HG02943 (cell line): Measurements from ENCODE around the gene AP1S3.
"Not testable (repeated sequence)": the region's sequence is repeated elsewhere in the genome, so short reads cannot be mapped to it uniquely, and the experiment has no call there.

ENCODE experiments used
- ATAC-seq: cut with Tn5 transposase; IDR thresholded peaks from one replicate; pipeline ENCODE4 v1.9.1; 2021; ENCODE audit warnings: mild to moderate bottlenecking, low read depth, moderate library complexity; ENCODE audit not compliant: unreplicated experiment

The AP1S3 gene

GRCh38 chr2:223854741-223855140 is 17.4 kb upstream of the AP1S3 start:
- ATAC-seq: no peak

GRCh38 chr2:223853425-223853837 is 16.0 kb upstream of the AP1S3 start:
- ATAC-seq: no peak

DNA sequence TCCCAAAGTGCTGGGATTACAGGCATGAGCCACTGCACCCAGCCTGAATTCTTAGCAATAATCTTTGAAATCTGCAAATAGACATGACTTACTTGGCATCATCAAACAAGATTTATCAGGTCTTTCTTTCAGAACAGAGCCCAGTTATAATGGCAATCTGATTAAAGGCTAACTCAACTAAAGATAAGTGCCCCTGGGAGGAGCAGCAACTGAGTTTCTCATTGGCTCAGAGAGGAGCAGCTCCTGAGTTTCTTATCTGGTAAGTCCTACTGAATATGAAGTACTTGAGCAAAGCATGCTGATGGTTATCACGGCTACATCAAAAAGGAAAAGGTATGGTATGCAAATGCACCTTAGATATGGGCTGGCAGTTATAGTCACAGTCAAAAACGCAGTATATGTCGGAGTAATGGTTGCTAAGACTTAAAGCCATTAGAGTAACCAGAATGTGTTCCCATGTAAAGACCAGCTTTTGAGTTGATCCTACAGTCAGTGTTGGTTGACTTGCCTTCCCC is 15.0 kb upstream of the AP1S3 start:
- no peak for ATAC-seq

DNA sequence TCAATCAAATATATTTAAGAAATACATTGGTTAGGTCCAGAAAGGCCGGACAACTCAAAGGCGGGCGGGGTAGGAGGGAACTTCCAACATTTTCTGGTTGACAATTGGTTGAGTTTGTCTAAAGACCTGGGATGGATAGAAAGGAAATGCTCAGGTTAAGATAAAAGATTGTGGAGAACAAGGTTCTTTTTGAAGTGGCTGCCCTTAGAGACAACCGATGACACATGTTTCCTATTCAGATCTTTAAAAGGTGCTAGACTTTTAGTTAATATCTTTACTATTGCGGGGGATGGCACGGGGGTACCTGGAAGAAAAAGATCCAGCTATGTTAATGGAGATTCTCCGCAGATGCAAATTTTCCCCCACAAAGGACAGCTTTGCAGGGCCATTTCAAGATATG is 10.0 kb upstream of the AP1S3 start:
- no peak for ATAC-seq

DNA sequence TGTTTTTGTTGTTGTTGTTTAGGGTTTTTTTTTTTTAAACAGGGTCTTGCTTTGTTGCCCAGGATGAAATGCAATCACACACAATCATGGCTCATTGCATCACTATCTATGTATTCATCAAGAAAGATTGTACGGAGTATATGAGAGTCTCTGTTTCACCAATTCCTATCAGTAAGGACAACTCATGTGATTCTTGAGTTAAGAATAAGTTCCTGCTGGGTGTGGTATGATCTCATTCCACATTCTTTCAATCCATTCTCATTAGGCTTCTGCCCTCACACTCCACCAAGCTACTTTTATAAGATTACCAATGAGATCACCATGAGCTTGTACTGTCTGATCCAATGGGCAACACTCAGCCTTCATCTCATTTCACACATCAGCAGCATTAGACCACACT is 9.1 kb upstream of the AP1S3 start:
- ATAC-seq: no peak

GRCh38 chr2:223841436-223842190 is 4.2 kb upstream of the AP1S3 start:
- no peak for ATAC-seq

- peak; percentile 58 for ATAC-seq
Observed at GRCh38 chr2:223835701-223836532, 1.5 kb downstream of the AP1S3 start.

GRCh38 chr2:223834431-223834830 is 3.0 kb downstream of the AP1S3 start:
- no peak for ATAC-seq

DNA sequence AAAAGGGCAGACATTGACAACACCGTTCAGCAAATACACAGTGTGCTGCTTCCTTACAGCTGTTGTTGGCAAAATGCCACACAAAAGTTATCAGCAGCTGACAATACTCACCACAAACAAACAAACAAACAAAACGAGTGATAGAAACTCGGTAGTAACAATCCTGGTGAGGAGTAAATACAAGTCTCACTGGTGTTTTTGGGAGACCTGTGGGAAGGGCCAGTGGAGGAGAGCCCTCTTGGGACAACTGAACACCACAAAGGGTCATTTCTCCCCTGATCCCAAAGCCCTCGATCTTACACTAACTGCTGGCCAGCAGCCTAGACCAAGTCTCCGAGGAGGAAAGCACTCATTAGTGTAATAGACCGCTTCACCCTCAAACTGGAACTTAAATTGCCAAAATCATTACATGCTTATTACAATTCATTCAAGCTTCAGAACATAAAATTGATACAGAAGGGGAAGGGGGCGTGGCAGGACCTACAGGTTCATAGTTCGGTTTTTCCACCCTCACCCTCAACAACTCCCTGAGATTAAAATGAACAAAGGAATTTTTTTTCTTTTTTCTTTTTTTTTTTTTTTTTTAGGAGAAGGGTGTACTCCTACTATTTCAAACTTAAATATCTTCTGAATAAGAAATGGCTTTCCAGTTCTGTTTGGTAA is 5.0 kb downstream of the AP1S3 start:
- ATAC-seq: no peak

- ATAC-seq: no peak
Observed at GRCh38 chr2:223829128-223829527, 8.3 kb downstream of the AP1S3 start.

GRCh38 chr2:223828314-223828713 is 9.1 kb downstream of the AP1S3 start:
- ATAC-seq: no peak

- no peak for ATAC-seq
Observed at GRCh38 chr2:223826995-223827394, 10.4 kb downstream of the AP1S3 start.

GRCh38 chr2:223824301-223824700 is 13.1 kb downstream of the AP1S3 start:
- no peak for ATAC-seq

DNA sequence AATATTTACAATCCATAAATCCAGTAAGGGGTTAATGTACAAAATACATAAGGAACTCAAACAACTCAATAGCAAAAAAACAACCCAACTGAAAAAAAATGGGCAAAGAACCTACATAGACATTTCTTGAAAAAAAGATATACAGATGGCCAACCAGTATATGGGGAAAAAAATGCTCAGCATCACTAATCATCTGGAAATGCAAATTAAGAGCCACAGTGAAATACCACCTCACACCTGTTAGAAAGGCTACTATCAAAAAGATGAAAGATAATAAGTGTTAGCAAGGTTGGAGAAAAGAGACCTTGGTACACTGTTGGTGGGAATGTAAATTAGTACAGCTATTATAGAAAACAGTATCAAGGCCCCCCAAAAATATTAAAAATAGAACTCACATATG is 14.6 kb downstream of the AP1S3 start:
- no peak for ATAC-seq

- ATAC-seq: no peak
Observed at GRCh38 chr2:223820549-223820948, 16.8 kb downstream of the AP1S3 start.

GRCh38 chr2:223819891-223820290 is 17.5 kb downstream of the AP1S3 start:
- ATAC-seq: no peak

DNA sequence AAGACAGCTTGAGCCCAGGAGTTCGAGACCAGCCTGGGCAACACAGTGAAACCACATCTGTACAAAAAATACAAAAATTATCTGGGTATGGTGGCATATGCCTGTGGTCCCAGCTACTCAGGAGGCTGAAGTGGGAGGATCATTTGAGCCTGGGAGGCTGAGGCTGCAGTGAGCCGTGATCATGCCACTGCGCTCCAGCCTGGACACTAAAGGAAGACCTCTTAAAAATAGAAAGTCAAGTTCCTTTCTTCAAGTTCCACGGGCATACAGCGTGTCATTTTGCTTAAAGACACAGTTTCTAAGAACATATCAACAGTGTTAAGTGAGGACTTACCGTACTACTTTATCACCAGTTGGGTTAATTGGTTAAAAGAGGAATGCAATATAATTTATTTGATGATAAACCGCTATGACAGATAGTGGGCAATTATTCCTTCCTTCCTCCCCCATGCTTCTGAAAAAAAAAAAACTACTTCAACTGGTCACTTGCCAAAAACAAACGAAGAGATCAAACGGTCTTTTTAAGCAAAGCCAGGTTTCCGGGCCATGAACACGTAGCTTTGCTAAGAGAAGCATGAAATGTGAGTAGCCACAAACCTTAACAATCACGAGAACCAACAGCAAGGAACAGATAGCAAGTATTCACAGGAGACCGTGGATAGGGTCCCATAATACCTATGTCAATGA is 21.4 kb downstream of the AP1S3 start:
- ATAC-seq: no peak

- no peak for ATAC-seq
Observed at GRCh38 chr2:223815186-223815883, 22.0 kb downstream of the AP1S3 start.

DNA sequence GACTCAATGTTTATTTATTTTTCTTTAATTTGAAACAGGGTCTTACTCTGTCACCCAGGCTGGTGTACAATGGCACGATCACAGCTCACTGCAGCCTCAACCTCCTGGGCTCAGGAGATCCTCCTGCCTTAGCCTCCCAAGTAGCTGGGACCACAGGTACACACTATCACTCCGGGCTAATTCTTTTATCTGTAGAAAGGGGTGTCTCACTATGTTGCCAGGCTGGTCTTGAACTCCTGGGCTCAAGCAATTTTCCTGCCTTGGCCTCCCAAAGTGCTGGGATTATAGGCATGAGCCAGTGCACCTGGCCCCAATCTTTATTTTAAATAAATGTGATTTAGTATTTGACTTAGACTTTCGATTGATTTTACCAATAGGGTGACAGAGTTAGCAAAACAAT is 22.6 kb downstream of the AP1S3 start:
- not testable (repeated sequence) for ATAC-seq

- ATAC-seq: no peak
Observed at GRCh38 chr2:223813329-223813728, 24.1 kb downstream of the AP1S3 start.
